Nephron progenitor cell (in vitro differentiated cells): ENCODE results near the gene PHTF1.

Experiments
- DNase-seq: peaks from one replicate; pipeline ENCODE4 v3.0.0; 2021
- H3K27ac Mint-ChIP-seq: 2 replicates; pipeline ENCODE4 v1.8.0; 2021; ENCODE audit warnings: mild to moderate bottlenecking, moderate library complexity, mixed read lengths
- H3K27me3 Mint-ChIP-seq: 2 replicates; pipeline ENCODE4 v1.8.0; 2021; ENCODE audit warnings: mild to moderate bottlenecking, low read depth, mixed read lengths; ENCODE audit not compliant: poor library complexity
- H3K36me3 Mint-ChIP-seq: 2 replicates; pipeline ENCODE4 v1.8.0; 2021; ENCODE audit warnings: low read depth, mixed read lengths
- H3K4me1 Mint-ChIP-seq: 2 replicates; pipeline ENCODE4 v1.8.0; 2021; ENCODE audit warnings: mixed read lengths
- H3K4me3 Mint-ChIP-seq: 2 replicates; pipeline ENCODE4 v1.8.0; 2021; ENCODE audit warnings: mild to moderate bottlenecking, moderate library complexity, mixed read lengths
- H3K9me3 Mint-ChIP-seq: 2 replicates; pipeline ENCODE4 v1.8.0; 2021; ENCODE audit warnings: mild to moderate bottlenecking, moderate library complexity, mixed read lengths
- TF ChIP-seq, protein P1 (sequence below): fragments of 200-600 bp; sonication (generic); IDR thresholded peaks from 2 replicates; pipeline ENCODE4 v1.5.0; 2021; ENCODE audit warnings: antibody characterized with exemption

The PHTF1 gene

DNA sequence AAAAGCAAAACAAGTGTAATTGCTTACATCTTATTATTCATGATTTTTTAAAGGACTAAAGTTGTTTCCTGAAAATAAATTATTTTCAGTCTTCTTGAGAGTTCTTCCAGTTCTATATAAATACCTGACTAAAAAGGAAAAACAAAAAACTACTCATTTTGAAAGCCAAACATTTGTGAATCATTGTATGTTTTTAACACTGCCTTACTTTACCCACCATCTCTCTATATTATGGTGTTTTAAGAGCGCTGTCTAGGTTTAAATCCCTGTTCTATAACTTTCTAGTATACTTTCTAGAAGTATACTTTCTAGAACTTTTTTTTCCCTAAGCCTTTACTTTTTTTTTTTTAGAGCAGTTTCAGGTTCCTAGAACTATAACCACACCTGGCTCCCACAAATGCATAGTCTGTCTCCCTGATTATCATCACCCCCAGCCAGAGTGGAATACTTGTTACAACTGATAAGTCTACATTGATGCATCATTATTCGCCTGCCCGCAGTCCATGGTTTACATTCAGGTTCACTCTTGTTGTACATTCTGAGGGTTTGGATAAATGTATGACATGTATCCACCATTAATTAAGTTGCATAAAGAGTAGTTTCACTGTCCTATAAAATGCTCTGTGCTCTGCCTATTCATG lies 43.2 kb upstream of the PHTF1 start:
- Mint-ChIP-seq H3K4me1 (peaks cover 7% of the 10 kb centered on the region), H3K27me3 (peaks cover 3% of the 10 kb centered on the region), H3K36me3 (peaks cover 61% of the 10 kb centered on the region), H3K4me3 (no peak overlapping the region), H3K9me3 (peaks cover 17% of the 10 kb centered on the region), H3K27ac (no peak overlapping the region)
- DNase-seq, result no peak
- TF ChIP-seq, protein P1, sequence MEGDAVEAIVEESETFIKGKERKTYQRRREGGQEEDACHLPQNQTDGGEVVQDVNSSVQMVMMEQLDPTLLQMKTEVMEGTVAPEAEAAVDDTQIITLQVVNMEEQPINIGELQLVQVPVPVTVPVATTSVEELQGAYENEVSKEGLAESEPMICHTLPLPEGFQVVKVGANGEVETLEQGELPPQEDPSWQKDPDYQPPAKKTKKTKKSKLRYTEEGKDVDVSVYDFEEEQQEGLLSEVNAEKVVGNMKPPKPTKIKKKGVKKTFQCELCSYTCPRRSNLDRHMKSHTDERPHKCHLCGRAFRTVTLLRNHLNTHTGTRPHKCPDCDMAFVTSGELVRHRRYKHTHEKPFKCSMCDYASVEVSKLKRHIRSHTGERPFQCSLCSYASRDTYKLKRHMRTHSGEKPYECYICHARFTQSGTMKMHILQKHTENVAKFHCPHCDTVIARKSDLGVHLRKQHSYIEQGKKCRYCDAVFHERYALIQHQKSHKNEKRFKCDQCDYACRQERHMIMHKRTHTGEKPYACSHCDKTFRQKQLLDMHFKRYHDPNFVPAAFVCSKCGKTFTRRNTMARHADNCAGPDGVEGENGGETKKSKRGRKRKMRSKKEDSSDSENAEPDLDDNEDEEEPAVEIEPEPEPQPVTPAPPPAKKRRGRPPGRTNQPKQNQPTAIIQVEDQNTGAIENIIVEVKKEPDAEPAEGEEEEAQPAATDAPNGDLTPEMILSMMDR, result no peak

DNA sequence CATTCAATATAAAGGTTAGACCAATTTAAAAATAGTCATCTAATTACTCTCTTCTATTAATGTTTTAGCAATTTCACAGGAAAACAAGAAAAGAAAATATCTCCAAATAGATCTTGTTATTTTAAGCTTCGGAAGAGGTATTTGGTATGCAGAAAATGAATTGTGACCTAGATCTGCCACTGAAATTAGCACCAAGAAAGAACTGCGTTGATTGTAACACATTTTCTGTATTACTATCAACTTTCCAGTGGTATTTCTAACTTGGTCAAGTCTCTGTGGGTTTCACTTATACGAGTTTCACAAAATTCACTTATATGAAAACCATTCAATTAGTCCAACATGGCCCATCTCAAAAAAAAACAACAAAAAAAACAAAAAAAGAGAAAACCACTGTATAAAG lies 41.2 kb upstream of the PHTF1 start:
- peaks cover 61% of the 10 kb centered on the region for H3K36me3 Mint-ChIP-seq
- TF ChIP-seq, protein P1, result no peak
- peaks cover 9% of the 10 kb centered on the region for H3K9me3 Mint-ChIP-seq
- H3K4me1 Mint-ChIP-seq, result peaks cover 7% of the 10 kb centered on the region
- H3K4me3 Mint-ChIP-seq, result no peak overlapping the region
- no peaks in the 10 kb centered on the region for H3K27me3 Mint-ChIP-seq
- H3K27ac Mint-ChIP-seq, result no peak overlapping the region
- no peak for DNase-seq

DNA sequence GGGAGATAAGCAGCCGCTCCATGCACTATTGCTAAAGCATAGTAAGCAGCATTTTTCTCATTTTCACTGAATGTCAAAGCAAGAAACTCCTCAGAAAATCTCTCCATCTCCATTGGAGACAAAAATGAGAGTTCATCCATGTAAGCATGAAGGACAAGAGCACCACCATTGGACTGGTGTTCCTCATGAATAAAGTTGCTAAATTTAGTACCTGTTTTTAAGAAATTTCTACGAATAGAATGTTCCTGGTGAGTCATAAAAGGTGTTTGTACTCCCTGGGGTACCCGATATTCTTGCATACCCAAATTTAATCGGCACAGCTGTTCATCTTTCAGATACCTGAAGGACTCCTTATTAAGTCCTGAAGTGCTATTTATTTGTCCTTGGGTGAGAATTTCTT lies 38.2 kb upstream of the PHTF1 start:
- Mint-ChIP-seq H3K27ac (no peak overlapping the region), H3K27me3 (no peaks in the 10 kb centered on the region), H3K9me3 (no peaks in the 10 kb centered on the region), H3K36me3 (peaks cover 61% of the 10 kb centered on the region), H3K4me1 (no peaks in the 10 kb centered on the region), H3K4me3 (no peak overlapping the region)
- DNase-seq, result no peak
- TF ChIP-seq, protein P1, result no peak

DNA sequence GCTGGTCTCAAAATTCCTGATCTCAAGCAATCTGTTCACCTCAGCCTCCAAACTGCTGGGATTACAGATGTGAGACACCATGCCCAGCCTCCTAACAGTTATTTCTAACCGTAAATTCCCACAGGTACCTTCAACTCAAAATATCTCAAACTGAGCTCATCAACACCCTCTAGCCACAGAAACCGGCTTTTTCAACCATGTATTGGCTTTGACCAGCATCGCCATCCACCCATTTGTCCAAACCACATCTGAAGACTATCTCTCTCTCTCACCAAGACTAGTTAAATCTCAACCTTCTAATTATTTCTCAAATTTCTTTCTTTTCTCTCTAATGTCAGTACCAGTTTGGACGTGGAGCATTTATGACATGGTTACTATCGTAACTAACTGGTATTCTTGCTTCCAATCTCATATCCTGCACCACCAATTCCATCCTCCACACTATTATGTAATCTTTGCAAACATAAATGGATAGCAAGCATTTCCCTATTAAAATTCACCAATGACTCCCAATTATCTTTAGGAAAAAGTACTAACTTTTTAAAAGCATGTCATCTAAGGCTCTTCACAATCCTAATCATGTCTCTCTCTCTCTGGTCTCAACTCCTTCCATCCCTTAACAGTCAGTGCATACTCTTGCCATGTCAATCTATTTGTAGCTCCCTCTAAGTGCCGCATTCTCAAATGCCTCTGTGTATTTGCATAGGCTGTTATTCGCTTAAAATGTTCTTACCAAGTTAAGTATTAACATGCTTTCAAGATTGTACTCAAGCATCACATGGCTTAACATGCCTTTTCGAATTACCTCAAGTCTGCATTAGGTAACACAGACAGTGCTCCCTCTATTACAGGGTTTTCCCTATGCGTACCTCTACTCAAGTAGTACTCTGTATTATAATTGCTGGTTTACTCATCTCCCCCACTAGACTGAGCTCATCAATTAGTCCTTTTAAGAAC lies 34.9 kb upstream of the PHTF1 start:
- no peak overlapping the region for H3K4me3 Mint-ChIP-seq
- no peak overlapping the region for H3K27ac Mint-ChIP-seq
- DNase-seq, result no peak
- TF ChIP-seq, protein P1, result no peak
- no peaks in the 10 kb centered on the region for H3K9me3 Mint-ChIP-seq
- H3K36me3 Mint-ChIP-seq, result peaks cover 79% of the 10 kb centered on the region
- no peaks in the 10 kb centered on the region for H3K4me1 Mint-ChIP-seq
- H3K27me3 Mint-ChIP-seq, result no peaks in the 10 kb centered on the region

DNA sequence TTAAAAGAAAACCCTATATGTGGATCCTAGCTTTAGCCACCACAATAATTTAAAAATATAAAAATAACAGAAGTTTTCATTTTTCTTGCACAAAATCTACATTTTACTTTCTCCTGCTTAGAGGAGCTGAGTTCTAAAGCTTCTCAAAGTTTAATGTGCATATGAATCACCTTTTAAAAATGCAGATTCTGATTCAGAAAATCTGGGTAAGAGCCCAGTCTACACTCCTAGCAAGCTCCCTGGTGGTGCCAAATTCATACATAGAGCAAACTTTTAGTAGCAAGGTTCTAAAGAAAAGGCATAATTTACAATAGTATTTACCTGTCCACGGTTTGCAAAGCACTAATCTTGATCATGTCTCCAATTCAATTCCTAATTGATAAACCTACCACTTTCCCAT lies 33.7 kb upstream of the PHTF1 start:
- H3K4me3 Mint-ChIP-seq, result no peak overlapping the region
- no peak for DNase-seq

More for the DNA sequence above, 33.7 kb upstream of the PHTF1 start:
- Mint-ChIP-seq H3K36me3 (peaks cover 90% of the 10 kb centered on the region), H3K27me3 (no peaks in the 10 kb centered on the region), H3K27ac (no peak overlapping the region), H3K4me1 (no peaks in the 10 kb centered on the region), H3K9me3 (no peaks in the 10 kb centered on the region)
- TF ChIP-seq, protein P1, result no peak
